Activated CD4-positive, alpha-beta T cell treated with anti-CD3 and anti-CD28 coated beads for 4 hours (primary cell): ENCODE measurements around the gene BICDL1.

Experiments
- DNase-seq, 2 donors: peaks; one replicate each; pipeline ENCODE4 v3.0.0-alpha.2; 2020

BICDL1 gene

DNA sequence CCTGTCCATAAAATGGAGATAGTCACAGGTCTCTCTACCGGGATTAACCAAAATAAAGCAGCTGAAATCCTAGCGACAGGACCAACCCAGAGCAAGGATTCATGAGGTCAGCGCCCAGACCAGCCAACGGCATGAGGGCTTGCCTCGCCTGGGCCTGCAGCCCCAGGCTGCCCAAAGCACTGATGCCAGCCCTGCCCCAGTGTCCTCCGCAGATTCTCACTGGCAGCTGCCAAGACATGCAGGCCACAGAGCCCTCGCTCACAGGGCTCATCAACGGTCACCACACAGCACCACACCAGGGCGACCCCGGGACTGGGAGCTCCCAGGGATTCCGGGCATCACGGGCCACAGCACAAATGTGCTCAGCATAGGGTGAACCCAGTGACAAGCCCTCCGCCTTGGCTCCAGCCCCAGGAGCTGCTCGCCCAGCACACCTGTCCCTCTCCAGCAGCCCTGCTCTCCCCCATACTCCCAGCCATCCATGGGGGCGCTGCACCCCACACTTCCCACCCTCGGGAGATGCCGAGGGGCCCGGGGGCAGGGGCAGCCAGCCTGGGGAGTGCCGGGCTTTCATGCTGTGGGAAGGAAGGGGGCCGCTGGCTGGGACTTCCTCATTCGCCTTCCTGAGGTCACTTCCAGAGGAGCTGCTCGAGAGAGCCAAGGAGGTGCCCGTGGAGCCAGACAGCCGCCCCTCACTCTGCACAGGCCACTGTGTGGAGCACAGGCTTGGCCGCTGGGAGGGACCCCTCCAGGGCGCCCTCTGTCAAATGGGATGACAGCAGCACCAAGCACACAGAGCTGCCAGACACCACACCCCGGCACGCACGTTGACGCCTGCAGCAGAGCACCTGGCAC is 113.4 kb downstream of the BICDL1 start:
- no peak for DNase-seq

DNA sequence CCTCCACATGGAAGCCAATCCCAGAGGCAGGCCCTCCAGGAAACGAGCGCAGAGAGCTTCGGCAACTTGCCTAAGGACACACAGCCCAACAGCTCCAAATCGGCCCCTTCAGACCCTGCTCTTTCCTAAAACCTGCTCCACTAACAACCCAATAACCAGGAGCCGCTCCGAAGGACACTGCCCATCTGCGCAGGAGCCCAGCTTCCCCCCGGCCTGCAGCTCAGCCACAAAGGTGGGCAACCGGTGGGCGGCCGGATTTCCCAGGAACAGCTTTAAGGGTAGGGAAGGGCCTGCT is 114.0 kb downstream of the BICDL1 start:
- no peak for DNase-seq

DNA sequence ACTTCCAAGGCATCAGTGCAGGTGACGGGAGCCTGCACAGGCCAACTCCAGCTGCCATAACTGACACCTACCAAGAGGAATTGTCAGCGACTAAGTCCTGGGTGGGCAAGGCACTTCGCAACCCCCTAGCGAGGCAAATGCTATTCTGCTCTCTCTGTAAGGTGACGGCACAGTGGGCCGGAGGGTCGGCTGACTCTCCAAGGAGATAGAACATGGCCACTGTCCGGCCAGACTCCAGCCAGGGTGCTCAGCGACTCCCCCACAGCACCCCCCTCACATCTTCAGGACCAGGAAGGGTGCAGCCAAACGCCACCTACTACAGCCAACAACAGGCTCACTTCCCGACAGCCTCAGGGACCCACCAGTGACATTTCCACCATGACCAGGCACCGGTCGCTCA is 114.3 kb downstream of the BICDL1 start:
- DNase-seq = no peak

DNA sequence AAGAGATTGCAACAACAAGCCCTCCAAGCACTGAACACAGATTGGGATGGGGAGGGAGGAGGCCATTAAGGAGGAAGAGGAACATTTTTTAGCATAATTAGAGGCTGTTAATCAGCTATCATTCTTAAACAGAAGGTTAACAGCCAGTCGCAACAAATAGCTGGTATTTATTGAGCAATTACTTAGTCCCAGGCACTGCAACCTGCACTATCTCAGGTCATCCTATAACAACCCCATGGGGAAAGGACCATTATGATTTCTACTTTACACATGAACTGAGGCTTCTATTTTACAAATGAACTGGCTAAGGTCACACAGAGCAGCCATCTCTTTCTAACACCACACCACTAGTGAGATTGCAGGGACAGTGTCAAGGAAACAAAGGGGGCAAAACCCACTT is 117.1 kb downstream of the BICDL1 start:
- no peak for DNase-seq

DNA sequence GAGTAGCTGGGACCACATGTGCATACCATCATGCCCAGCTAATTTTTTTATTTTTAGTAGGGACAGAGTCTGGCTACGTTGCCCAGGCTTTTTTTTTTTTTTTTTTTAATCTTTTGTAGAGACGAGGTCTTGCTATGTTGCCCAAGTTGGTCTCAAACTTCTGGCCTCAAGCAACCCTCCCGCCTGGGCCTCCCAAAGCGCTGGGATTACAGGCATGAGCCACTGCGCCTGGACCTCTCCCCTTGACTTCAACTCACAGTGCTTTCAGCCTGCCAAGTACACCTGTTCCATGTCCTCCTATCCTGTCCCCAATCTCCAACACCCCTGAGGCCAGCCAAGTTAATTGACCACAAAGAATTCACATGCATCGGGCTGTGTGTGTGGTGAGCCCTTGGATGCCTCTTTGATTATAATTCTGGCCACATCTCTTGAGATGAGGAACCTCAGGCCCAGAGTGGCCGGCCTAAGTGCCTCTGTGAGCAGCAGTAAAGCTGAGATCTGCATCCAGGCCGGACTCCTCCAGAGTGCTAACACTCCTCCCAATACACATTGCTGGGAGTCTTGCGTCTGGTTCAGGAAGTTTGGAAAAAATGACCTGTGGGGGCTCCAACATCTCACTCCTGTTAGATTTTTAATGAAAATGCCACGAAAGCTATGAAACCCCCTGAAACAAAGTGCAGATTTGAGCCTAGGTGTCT is 120.7 kb downstream of the BICDL1 start:
- no peak for DNase-seq

DNA sequence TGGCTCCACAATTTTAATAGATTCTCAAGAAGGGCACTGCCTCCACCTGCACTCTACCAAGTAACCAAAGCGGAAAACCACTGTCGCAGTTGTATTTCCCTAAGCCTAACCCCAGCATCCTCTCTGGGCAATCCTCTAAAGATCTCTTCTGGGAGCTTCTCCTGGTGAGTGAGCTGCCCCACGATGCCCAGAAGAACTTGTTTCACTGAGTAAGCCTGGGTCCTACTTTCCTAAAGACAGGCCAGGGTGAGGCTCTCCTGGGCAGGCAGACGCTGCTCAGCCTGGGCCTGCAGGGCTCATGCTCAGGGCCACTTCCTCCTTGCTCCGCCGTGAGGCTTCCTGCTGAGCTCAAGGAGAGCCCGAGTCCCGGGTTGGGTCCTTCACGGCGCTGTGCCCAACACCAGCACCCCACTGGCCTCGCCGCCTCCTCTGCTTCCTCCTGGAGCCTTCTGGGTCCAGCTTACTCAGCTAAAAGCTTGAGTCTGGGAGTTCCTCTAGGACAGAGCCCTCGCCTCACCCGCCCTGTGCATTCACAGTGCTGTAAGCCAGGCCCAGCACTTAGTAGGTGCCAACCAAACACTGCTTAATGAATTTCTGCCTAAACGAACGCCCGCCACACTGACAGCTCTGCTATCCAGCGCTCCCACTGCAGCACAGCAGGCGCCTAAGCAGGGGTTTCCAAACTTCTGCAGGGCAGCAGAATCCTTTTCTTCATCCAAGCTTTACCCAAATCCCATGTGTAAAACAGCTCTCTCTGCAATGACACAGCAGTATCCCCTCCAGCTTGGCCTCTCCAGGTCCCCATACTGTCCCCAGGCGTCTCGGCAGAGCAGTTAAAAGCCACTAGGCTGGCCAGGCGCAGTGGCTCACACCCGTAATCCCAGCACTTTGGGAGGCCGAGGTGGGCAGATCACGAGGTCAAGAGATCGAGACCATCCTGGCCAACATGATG is 121.8 kb downstream of the BICDL1 start:
- DNase-seq = peak; percentile 31 to 33

DNA sequence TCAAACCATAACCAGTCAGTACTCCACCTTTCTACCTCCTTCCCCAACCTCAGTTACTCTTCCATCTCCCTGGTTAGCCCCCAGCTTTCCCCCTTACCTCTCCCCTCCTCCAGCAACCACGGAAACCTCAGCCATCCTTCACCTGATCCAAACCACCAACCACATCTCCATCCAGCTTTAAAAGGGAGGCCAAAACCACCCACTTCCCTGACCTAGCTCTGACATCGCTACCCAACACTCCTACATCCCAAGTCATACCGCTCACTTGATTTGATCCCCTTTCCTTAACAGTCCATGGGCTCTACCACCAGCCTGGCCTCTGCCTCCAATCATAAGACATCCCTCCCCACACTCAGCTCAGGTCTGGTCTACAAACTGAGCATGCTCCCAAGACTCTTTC is 126.0 kb downstream of the BICDL1 start:
- DNase-seq = no peak

DNA sequence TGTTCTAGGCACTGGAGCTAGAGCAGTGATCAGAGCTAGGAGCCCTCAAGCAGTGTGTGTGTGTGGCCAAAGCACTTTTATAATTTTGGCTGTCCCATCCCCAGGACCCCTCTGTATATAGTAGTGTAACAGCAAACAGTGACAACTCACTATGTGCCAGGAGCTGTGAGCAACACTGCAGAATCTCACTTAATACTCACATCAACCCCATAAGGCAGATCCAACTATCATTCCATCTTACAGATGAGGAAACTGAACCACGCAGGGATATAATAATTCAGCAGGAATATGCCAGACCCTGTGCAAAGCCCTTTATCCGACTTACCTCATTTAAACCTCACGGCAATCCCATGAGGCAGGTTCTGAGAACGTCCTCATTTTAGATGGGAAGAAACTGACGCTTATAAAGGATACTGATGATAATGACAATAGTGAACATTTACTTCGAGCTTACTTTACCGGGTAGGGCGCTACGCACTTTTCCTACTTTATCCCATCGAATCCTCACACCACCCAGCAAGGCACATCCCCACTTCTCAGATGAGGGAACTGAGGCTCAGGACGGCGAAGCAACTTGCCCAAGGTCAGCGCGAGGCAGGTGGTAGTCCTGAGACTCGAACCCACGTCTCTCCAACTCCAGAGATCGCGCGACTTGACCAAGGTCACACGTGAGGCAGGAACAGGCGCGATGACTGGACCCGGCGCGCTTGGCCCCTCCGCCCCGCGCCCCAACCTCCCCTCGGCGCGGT is 126.8 kb downstream of the BICDL1 start:
- DNase-seq = no peak

DNA sequence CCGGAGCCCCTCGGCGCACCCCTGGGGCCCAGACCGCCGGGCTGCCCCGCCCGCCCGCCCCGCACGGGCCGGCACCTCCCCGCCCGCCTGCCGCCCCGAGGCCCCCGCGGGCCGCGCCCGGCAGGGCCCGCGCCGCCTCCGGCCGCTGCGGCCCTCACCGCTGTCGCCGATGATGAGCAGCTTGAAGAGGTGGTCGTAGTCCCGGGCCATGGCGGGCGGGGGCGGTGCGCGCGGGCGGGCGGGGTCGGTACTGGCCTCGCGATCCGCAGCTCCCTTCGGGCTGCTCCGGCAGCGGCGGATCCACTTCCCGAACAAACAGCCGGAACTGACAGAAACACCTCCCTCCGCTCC is 127.4 kb downstream of the BICDL1 start, which contains the start of gene RAB35:
TSS of gene RAB35 (minus strand) at position 313 of the 351 bp plus-strand sequence. CDS start at position 210, 103 bp downstream.
- DNase-seq = no peak

DNA sequence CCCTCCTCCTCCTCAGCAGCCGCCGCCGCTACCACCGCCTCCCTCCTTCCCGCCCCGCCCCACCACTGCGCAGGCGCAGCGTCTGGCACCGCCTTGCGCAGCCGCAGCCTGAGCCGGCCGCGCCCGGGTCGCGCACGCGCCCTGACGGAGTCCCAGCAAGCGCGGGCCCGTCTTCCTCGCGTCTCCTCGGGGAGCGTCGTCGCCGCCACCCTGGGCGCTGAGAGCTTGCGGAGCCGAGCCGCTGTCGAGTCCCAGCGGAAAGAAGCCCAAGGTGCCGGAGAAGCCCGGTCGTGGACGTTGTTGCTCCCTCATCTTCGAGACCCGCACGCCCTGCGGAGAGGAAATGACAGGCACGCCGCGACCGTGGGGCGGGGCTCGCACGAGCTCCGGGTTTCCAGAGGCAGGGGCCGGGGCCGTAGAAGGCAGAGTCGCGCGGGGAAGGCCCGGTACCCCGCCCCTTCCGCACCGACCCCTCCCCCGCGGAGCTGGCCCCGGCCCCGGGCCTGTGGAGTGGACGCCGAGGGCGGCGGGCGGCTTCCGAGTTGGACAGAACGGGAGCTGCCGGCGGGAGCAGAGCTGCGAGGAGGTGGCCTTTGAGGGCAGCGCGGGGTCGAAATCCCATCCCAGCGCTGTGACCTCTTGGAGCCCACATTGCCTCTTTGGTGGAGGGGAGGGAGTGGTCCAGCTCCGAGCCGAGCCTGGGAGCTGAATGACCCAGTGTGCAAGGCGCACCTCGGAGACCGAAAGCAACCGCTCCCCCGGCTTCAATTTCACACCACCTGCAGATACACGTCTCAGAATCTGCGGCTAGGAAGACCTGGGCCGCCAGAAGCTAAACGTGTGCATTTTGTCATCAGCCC is 128.0 kb downstream of the BICDL1 start:
- DNase-seq = peak; percentile 96 to 97

DNA sequence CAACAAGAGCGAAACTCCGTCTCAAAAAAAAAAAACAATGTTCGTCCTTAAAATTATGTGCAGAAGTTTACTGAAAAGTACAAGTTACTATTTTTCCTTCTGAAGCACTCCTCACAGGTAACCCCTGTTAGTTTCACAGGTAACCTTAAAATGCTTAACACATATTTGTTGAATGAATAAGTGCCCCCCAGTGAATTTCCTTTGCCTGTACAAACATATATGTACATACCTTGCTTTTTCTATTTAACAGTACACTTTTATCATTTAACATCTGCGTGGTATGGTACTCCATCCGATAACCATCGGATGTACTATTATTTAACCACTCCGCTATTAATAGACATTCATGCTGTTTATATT is 128.9 kb downstream of the BICDL1 start:
- DNase-seq = no peak

DNA sequence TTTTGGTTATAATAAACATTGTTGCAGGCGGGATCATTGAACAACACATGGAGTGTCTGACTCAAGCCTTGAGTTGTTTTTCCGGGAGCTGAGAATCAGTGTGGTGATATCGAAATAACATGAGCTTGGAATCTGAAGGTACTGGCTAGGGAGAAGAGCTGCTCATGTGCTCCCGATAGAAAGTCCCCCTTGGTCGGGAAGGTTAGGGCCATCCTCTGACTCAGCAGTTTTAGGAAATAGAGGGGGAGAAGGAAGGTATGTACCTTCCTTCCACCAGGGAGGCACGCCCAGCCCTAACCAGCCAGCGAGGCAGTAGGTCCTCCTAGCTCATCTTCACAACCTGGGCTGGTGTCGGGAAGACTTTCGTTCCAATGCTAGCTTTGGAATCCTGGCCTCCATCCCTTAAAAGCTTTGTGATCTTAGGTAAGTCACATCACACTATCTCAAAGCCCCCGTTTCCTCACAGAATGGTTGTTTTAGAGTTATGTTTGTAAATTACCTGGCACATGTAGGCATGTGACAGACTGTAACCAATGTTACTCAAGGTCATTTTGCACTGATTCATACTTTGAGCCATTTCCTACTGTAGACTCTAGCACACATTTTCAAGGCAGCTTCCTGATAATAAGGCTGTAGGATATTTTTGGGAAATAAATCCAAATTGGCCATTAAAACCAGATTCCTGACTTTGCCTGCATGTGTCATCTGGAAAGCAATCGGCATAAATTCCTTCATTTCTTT is 129.5 kb downstream of the BICDL1 start:
- DNase-seq = no peak

DNA sequence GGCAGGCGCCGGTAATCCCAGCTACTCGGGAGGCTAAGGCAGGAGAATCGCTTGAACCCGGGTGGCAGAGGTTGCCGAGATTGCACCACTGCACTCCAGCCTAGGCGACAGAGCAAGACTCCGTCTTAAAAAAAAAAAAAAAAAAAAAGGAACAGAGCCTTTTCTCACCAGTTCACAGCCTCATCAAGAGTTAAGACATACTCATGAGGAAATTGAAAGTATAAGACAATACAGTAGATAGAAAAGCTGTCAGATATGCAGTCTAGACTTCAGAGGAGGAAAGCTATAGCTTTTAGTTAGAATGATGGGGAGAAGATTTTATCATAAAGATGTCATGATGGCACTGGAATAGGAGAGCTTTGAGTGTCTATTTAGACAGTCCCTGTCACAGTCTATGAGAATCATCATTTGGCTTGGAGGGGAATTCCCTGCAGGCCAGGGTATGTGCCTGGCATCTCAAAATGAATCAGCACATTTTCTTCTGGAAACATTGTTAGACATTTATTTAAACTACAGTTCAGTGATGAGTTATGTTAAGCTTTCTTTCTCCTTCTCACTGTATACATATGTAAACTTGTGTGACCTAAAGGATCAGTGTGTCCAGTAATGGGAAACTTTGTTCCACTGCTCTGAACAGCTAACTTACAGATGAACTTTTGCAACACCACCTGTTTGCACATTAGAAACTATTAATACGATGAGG is 130.4 kb downstream of the BICDL1 start:
- peak; percentile 28 to 32 for DNase-seq

DNA sequence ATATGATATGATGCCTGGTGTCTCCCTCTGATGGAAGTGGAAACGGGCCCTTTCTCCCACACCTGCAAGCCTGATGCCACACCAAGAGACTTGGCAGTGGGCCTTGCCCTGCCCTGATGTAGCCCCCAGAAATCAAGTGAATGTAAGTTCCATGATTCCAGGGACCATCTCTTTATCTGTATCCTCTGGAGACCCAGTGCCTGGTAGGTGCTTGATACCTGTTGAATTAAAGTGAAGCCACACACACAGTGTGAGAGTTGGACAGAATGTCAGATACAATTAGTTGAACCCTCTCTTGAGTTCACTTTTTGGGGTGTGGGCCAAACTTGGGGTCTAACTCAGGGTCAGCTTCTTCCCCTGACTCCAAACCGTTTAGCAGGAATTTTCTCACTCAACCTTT is 132.3 kb downstream of the BICDL1 start:
- DNase-seq = no peak

DNA sequence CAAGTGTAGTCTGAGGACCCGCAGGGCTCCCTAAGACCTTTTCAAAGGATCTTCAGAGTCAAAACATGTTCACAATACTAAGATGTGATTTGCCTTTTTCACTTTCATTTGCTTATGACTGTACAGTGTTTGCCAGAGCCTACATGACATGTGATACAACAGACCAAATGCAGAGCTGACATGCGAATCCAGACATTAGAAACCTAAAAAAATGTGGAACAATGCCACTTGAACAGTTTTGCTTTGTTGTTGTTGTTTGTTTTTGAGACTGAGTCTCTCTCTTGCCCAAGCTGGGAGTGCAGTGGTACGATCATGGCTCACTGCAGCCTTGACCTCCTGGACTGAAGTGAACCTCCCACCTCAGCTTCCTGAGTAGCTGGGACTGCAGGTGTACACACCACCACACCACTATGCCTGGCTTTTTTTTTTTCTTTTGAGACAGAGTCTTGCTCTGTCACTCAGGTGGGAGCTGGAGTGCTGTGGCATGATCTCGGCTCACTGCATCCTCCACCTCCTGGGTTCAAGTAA is 132.8 kb downstream of the BICDL1 start:
- no peak for DNase-seq

DNA sequence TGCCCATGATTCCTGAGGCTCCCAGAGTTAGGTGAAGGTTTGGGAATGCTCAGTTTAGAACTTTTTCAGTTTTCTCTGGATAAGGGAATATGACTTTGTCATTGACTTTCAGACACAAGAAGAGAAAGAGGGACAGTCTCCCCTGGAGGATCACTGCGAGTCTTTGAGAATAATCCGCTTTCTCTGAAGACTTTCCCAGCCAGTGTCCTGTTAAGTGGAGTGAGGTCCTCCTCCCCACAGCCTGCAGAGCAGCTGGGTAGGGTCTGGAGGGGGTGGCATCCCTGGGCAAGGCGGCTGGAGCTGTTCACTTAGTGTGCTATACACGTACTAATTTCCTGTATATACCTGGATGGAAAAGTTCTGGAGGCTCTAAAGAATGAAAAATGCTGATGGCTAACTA is 136.0 kb downstream of the BICDL1 start:
- no peak for DNase-seq

DNA sequence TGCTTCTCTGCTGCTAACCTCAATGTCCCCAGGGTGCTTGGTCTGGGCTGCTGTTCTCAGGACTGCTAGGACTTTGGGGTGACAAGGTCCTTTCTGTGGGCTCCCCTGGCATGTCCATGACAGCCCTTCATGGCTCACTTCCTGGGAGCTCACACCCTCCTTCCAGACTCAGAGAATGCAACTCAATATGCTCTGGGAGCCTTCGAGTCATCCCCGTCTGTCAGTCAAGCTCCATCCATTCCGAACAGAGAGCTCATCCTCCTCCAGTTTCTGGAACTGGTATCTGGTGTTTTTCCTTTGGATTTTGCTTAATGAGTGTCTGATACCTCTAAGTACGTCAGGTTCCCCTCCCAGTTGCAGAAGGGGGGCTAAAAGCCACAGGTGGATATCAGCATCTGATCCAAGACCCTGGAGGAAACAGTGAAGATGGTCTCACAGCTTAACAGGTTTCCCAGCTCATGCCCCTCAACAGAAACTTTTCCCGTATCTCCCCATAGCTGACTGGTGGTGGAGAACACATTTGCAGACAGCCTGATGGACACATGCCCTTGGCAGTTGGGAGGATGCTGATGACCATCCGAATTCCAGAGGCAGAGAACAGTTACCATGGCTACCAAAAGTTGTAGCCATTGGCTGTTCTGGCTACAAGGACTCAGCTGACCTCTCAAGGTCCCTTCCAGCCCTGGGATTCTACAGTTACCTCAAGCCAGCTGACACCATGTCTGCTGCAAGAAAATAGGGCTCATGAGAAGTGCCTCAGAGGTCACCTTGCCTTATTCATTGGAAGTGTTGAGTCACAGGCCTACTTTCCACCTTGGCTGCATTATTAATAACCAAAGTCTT is 137.0 kb downstream of the BICDL1 start:
- DNase-seq = peak in 1 of 2 donors; percentile 19

DNA sequence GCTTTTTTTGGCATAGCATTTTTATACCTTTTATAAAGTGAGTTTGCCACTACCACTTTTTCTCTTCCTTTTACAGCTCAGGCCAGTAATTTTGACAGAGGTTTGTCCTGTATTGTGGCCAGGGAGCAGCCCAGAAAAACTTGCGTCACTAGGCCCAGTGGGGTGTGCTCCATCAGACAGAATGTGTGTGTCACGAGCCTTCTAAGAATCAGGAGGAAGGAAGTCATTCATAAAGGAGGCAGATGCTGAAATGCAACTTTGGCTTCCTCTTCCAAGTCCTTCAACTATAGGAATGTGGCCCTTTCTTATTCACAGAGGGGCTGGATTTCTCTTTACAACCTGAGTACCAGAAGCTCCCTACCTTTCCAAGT is 137.6 kb downstream of the BICDL1 start:
- no peak for DNase-seq

DNA sequence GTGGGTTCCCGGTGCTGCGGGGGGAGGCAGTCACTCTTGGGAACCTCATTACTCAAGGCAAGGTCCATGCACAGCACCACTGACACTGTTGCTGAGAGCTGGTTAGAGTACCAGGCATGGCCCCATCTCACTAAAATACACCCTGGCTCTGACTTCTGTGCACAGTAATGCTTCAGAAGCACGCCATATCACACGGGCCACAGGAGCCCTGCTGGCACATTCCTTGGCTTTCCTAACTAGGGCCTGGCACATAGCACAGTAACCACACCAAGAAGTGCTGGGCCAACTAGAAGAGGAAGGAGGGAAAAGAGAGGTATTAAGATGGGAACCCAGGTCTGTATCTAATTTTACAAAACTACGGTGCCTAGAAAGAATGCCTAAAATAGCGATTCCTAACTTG is 141.0 kb downstream of the BICDL1 start:
- DNase-seq = no peak
